HPDE6-E6E7 (cell line): ENCODE measurements around the gene GRPEL1.

ENCODE experiments used
- DNase-seq: peaks from one replicate; pipeline ENCODE4 v3.0.0; 2011; ENCODE audit warnings: missing footprints; ENCODE audit errors: extremely low spot score

The GRPEL1 gene

GRCh38 chr4:7045553-7045952, 22.3 kb downstream of the GRPEL1 start:
- no peak for DNase-seq

GRCh38 chr4:7044137-7044930, 23.5 kb downstream of the GRPEL1 start:
- DNase-seq = no peak

GRCh38 chr4:7043284-7044136, 24.4 kb downstream of the GRPEL1 start, which contains the start of gene TADA2B:
TADA2B (plus strand) TSS chr4:7043372; CDS start chr4:7043580, 208 bp downstream.
- DNase-seq = no peak

GRCh38 chr4:7042503-7043283, 25.2 kb downstream of the GRPEL1 start:
- peak; percentile 99 for DNase-seq

GRCh38 chr4:7041801-7042502, 25.9 kb downstream of the GRPEL1 start:
- no peak for DNase-seq

GRCh38 chr4:7041246-7041645, 26.6 kb downstream of the GRPEL1 start:
- no peak for DNase-seq

- no peak for DNase-seq
Measured at GRCh38 chr4:7040765-7041164, 27.1 kb downstream of the GRPEL1 start.

- DNase-seq = no peak
Measured at GRCh38 chr4:7037425-7037824, 30.4 kb downstream of the GRPEL1 start.

- peak; percentile 71 for DNase-seq
Measured at GRCh38 chr4:7034262-7035081, 33.4 kb downstream of the GRPEL1 start.

GRCh38 chr4:7032596-7032995, 35.3 kb downstream of the GRPEL1 start:
- DNase-seq = no peak

GRCh38 chr4:7031558-7032449, 36.1 kb downstream of the GRPEL1 start:
- DNase-seq = no peak

- DNase-seq = no peak
Measured at GRCh38 chr4:7030856-7031255, 37.0 kb downstream of the GRPEL1 start.

- DNase-seq = no peak
Measured at GRCh38 chr4:7029921-7030320, 37.9 kb downstream of the GRPEL1 start.

- no peak for DNase-seq
Measured at GRCh38 chr4:7029212-7029611, 38.7 kb downstream of the GRPEL1 start.

- no peak for DNase-seq
Measured at GRCh38 chr4:7027913-7028312, 40.0 kb downstream of the GRPEL1 start.

GRCh38 chr4:7027284-7027683, 40.6 kb downstream of the GRPEL1 start:
- no peak for DNase-seq

GRCh38 chr4:7026107-7026506, 41.8 kb downstream of the GRPEL1 start:
- DNase-seq = no peak

GRCh38 chr4:7025040-7025602, 42.7 kb downstream of the GRPEL1 start:
- no peak for DNase-seq

GRCh38 chr4:7024336-7024890, 43.5 kb downstream of the GRPEL1 start:
- DNase-seq = no peak
